Measurements from ENCODE around the gene ZBTB7C.

Gene ZBTB7C

GRCh38 chr18:48193521-48194492, 215.4 kb downstream of the ZBTB7C start:
- no peak for DNase-seq (ENCODE audit: low read depth, low spot score)

GRCh38 chr18:48192542-48192941, 216.6 kb downstream of the ZBTB7C start:
- no peak for DNase-seq (ENCODE audit: low read depth, low spot score)

GRCh38 chr18:48191494-48191893, 217.7 kb downstream of the ZBTB7C start:
- DNase-seq (ENCODE audit: low read depth, low spot score): no peak

- DNase-seq (ENCODE audit: low read depth, low spot score): no peak
Observed at GRCh38 chr18:48190994-48191393, 218.2 kb downstream of the ZBTB7C start.

- DNase-seq (ENCODE audit: low read depth, low spot score): no peak
Observed at GRCh38 chr18:48188609-48189008, 220.6 kb downstream of the ZBTB7C start.

- no peak for DNase-seq (ENCODE audit: low read depth, low spot score)
Observed at GRCh38 chr18:48186861-48187260, 222.3 kb downstream of the ZBTB7C start.

GRCh38 chr18:48186131-48186766, 222.9 kb downstream of the ZBTB7C start:
- no peak for DNase-seq (ENCODE audit: low read depth, low spot score)

- DNase-seq (ENCODE audit: low read depth, low spot score): no peak
Observed at GRCh38 chr18:48184118-48184517, 225.1 kb downstream of the ZBTB7C start.

- DNase-seq (ENCODE audit: low read depth, low spot score): no peak
Observed at GRCh38 chr18:48183613-48184012, 225.6 kb downstream of the ZBTB7C start.

GRCh38 chr18:48182779-48183178, 226.4 kb downstream of the ZBTB7C start:
- DNase-seq (ENCODE audit: low read depth, low spot score): no peak

GRCh38 chr18:48181857-48182256, 227.3 kb downstream of the ZBTB7C start:
- no peak for DNase-seq (ENCODE audit: low read depth, low spot score)

- DNase-seq (ENCODE audit: low read depth, low spot score): no peak
Observed at GRCh38 chr18:48181087-48181823, 227.9 kb downstream of the ZBTB7C start.

GRCh38 chr18:48179666-48180065, 229.5 kb downstream of the ZBTB7C start:
- DNase-seq (ENCODE audit: low read depth, low spot score): no peak

- no peak for DNase-seq (ENCODE audit: low read depth, low spot score)
Observed at GRCh38 chr18:48179001-48179400, 230.2 kb downstream of the ZBTB7C start.

- DNase-seq (ENCODE audit: low read depth, low spot score): no peak
Observed at GRCh38 chr18:48176909-48177308, 232.3 kb downstream of the ZBTB7C start.

GRCh38 chr18:48173557-48173956, 235.6 kb downstream of the ZBTB7C start:
- DNase-seq (ENCODE audit: low read depth, low spot score): no peak

GRCh38 chr18:48172226-48173006, 236.8 kb downstream of the ZBTB7C start:
- DNase-seq (ENCODE audit: low read depth, low spot score): no peak

- no peak for DNase-seq (ENCODE audit: low read depth, low spot score)
Observed at GRCh38 chr18:48171490-48172188, 237.5 kb downstream of the ZBTB7C start.

GRCh38 chr18:48170651-48171050, 238.5 kb downstream of the ZBTB7C start:
- DNase-seq (ENCODE audit: low read depth, low spot score): no peak

GRCh38 chr18:48168861-48169260, 240.3 kb downstream of the ZBTB7C start:
- no peak for DNase-seq (ENCODE audit: low read depth, low spot score)

GRCh38 chr18:48167897-48168253, 241.3 kb downstream of the ZBTB7C start:
- no peak for DNase-seq (ENCODE audit: low read depth, low spot score)

All from brain pericyte (primary cell).